ENCODE results near the gene DOK5.

- no peak for TF ChIP-seq CTCF (conservative IDR thresholded peaks at IDR 0.05; ENCODE audit: low read depth in 2 of 2)
- TF ChIP-seq EZH2 (IDR thresholded peaks at IDR 0.05; ENCODE audit: low read depth, unreplicated experiment): no peak
- TF ChIP-seq EZH2phosphoT487 (IDR thresholded peaks at IDR 0.05; ENCODE audit: unreplicated experiment): no peak
- no peak; the same call in 1 of the 2 replicates for TF ChIP-seq POLR2AphosphoS5 (IDR thresholded peaks at IDR 0.05; ENCODE audit: low read depth)
- no peak for TF ChIP-seq REST (IDR thresholded peaks at IDR 0.05; ENCODE audit: unreplicated experiment)
- TF ChIP-seq JUNB (IDR thresholded peaks at IDR 0.05; ENCODE audit: unreplicated experiment): no peak
- TF ChIP-seq STAT1 (IDR thresholded peaks at IDR 0.05; ENCODE audit: unreplicated experiment): no peak
- no peak for TF ChIP-seq CREB1 (CRISPR knock-in tag; IDR thresholded peaks at IDR 0.05; ENCODE audit: low read depth)
- TF ChIP-seq ZNF114 (CRISPR knock-in tag; IDR thresholded peaks at IDR 0.05): no peak
- no peak for TF ChIP-seq ETS1 (IDR thresholded peaks at IDR 0.05)
- no peak for TF ChIP-seq ZNF462 (CRISPR knock-in tag; IDR thresholded peaks at IDR 0.05)
- TF ChIP-seq ZNF331 (CRISPR knock-in tag; IDR thresholded peaks at IDR 0.05; ENCODE audit: low read depth): no peak
- TF ChIP-seq NANOG (IDR thresholded peaks at IDR 0.05; ENCODE audit: borderline replicate concordance): no peak
Measured at GRCh38 chr20:54475334-54476168, at the start of gene DOK5.

All from GM23338 (cell line).